Liver (tissue), 9 donors: ENCODE measurements around the gene LY6G6F. TPM values are rescaled to one million over a fixed set of nuclear protein-coding genes. Genes with fewer than 3 reads are reported as not detected.

ENCODE experiments used
- DNase-seq: peaks from one replicate; pipeline ENCODE4 v3.0.0-alpha.2; 2017; ENCODE audit warnings: low spot score
- H3K27ac ChIP-seq, 2 donors: one replicate each; pipeline ENCODE4 v1.7.0; 2013; ENCODE audit warnings: inconsistent platforms in 2 of 2, low read length in 2 of 2, control low read depth in 1 of 2, low read depth in 1 of 2, mild to moderate bottlenecking in 1 of 2
- H3K27me3 ChIP-seq, 4 donors: one replicate each; pipeline versions ENCODE4 v1.6.1 to v1.7.0; 2013; ENCODE audit warnings: low read length in 3 of 4, inconsistent platforms in 1 of 4, mild to moderate bottlenecking in 1 of 4, moderate library complexity in 1 of 4; ENCODE audit not compliant: control insufficient read depth in 4 of 4, insufficient read depth in 4 of 4
- H3K36me3 ChIP-seq, 4 donors: one replicate each; pipeline versions ENCODE4 v1.6.1 to v1.7.0; 2013; ENCODE audit warnings: low read length in 3 of 4, mild to moderate bottlenecking in 3 of 4, low read depth in 1 of 4, moderate library complexity in 1 of 4; ENCODE audit not compliant: control insufficient read depth in 4 of 4, insufficient read depth in 3 of 4
- H3K4me1 ChIP-seq, 4 donors: one replicate each; pipeline versions ENCODE4 v1.6.1 to v1.7.0; 2013; ENCODE audit warnings: low read length in 3 of 4, mild to moderate bottlenecking in 3 of 4, moderate library complexity in 1 of 4; ENCODE audit not compliant: control insufficient read depth in 4 of 4, insufficient read depth in 4 of 4
- H3K4me3 ChIP-seq, 3 donors: one replicate each; pipeline versions ENCODE4 v1.6.1 to v1.7.0; 2013; ENCODE audit warnings: low read length in 3 of 3, control low read depth in 1 of 3, low read depth in 1 of 3, mild to moderate bottlenecking in 1 of 3
- H3K9ac ChIP-seq, 2 donors: one replicate each; pipeline ENCODE4 v1.7.0; 2013; ENCODE audit warnings: low read length in 2 of 2, mild to moderate bottlenecking in 2 of 2, moderate library complexity in 2 of 2, control low read depth in 1 of 2, low read depth in 1 of 2
- H3K9me3 ChIP-seq, 4 donors: one replicate each; pipeline versions ENCODE4 v1.6.1 to v1.7.0; 2013; ENCODE audit warnings: low read length in 3 of 4; ENCODE audit not compliant: control insufficient read depth in 4 of 4
- EGR1 ChIP-seq, 2 donors: IDR thresholded peaks; 2 replicates each; pipeline ENCODE4 v1.6.1; 2016 to 2018; ENCODE audit warnings: antibody characterized with exemption in 2 of 2, low read depth in 2 of 2
- FOXA2 ChIP-seq: IDR thresholded peaks from 2 replicates; pipeline ENCODE4 v1.6.1; 2016; ENCODE audit warnings: antibody characterized with exemption
- GABPA ChIP-seq, 2 donors: IDR thresholded peaks in 1 of 2; conservative IDR thresholded peaks in 1 of 2; 2 replicates each; pipeline ENCODE4 v1.6.1; 2016; ENCODE audit warnings: antibody characterized with exemption in 2 of 2, mild to moderate bottlenecking in 1 of 2, moderate library complexity in 1 of 2
- HNF4A ChIP-seq, 2 donors: conservative IDR thresholded peaks; 2 replicates each; pipeline ENCODE4 v1.6.1; 2016; ENCODE audit warnings: antibody characterized with exemption in 2 of 2, mild to moderate bottlenecking in 2 of 2
- HNF4G ChIP-seq: IDR thresholded peaks from 2 replicates; pipeline ENCODE4 v1.6.1; 2016; ENCODE audit warnings: antibody characterized with exemption
- NR2F2 ChIP-seq: IDR thresholded peaks from 2 replicates; pipeline ENCODE4 v1.6.1; 2016; ENCODE audit warnings: antibody characterized with exemption
- RXRA ChIP-seq, 2 donors: IDR thresholded peaks; 2 replicates each; pipeline ENCODE4 v1.6.1; 2017 to 2018; ENCODE audit warnings: antibody characterized with exemption in 2 of 2, mild to moderate bottlenecking in 1 of 2
- SP1 ChIP-seq: IDR thresholded peaks from 2 replicates; pipeline ENCODE4 v1.6.1; 2018; ENCODE audit warnings: antibody characterized with exemption, mild to moderate bottlenecking
- TAF1 ChIP-seq: conservative IDR thresholded peaks from 2 replicates; pipeline ENCODE4 v1.6.1; 2016; ENCODE audit warnings: antibody characterized with exemption, mild to moderate bottlenecking
- YY1 ChIP-seq: IDR thresholded peaks from 2 replicates; pipeline ENCODE4 v1.6.1; 2016; ENCODE audit warnings: antibody characterized with exemption, mild to moderate bottlenecking
- WGBS: extraction: QIAGEN DNeasy Blood & Tissue Kit; methylation state at CpG from one replicate; pipeline ENCODE4 v1.1.7; 2013; 5-methylcytosine and 5-hydroxymethylcytosine counted together
- polyA plus RNA-seq, 2 donors: library from polyadenylated mRNA; stranded (reverse) in 1 of 2; unstranded in 1 of 2; fragments of 200-250 nt in 1 of 2; fragments of >200 nt in 1 of 2; fragmentation: Nextera tagmentation in 1 of 2; extraction: Ambion mirVana in 1 of 2; gene quantifications; one replicate each; pipeline versions ENCODE4 v1.2.1 to v1.2.3, GENCODE V29; 2013 to 2015
- total RNA-seq, 2 donors: library from RNA; depleted of rRNA; stranded (reverse); fragments of >200 nt; gene quantifications; one replicate each; pipeline ENCODE4 v1.2.3, GENCODE V29; 2014
- TF ChIP-seq, protein P1 (sequence below): IDR thresholded peaks from 2 replicates; pipeline ENCODE4 v1.6.1; 2016; ENCODE audit warnings: antibody characterized with exemption
- TF ChIP-seq, protein P2 (sequence below): IDR thresholded peaks from 2 replicates; pipeline ENCODE4 v1.6.1; 2016; ENCODE audit warnings: antibody characterized with exemption
- TF ChIP-seq, protein P3 (sequence below): IDR thresholded peaks from 2 replicates; pipeline ENCODE4 v1.6.1; 2016; ENCODE audit warnings: antibody characterized with exemption, mild to moderate bottlenecking
- donor health status: healthy.
- donor health status: healthy.
- donor health status: healthy.
- donor health status: healthy.
- donor health status: healthy.

Gene LY6G6F, protein sequence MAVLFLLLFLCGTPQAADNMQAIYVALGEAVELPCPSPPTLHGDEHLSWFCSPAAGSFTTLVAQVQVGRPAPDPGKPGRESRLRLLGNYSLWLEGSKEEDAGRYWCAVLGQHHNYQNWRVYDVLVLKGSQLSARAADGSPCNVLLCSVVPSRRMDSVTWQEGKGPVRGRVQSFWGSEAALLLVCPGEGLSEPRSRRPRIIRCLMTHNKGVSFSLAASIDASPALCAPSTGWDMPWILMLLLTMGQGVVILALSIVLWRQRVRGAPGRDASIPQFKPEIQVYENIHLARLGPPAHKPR
- total RNA-seq (1 to 10 TPM in 1 of 2 donors, under 1 TPM in 1; 0.08 to 3.2 TPM), polyA plus RNA-seq (not detected)

DNA sequence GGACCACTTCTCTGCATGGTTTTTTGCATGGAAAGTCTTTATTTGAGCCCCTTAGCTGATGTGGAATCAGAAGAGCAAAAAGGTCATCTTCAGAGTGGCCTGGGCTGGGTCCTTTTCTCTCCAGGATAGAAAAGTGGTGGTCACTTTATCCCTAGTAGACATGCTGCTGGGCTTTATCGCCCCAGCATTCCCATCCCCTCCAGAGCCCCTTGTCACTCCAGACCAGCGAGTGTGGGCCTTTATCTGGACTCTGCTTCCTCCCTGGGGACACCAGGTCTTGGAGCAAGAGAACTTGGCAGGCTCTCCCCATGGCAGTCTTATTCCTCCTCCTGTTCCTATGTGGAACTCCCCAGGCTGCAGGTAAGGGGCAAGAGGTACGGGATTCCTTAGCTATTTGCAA, at the start of gene LY6G6F:
Gene LY6G6F (plus strand): TSS at position 268 of the 400 bp plus-strand sequence. CDS start 41 bp downstream, at position 309.
- WGBS: 70% methylated on average over 3 of the region's 3 CpGs
- Histone ChIP-seq H3K27ac (no peak within 1 kb of the TSS), H3K9me3 (no peaks in the 10 kb centered on the region), H3K4me3 (no peak within 1 kb of the TSS), H3K36me3 (no peaks in the 10 kb centered on the region), H3K27me3 (no peaks in the 10 kb centered on the region), H3K4me1 (peaks cover 0 to 8% (median 6%) of the 10 kb centered on the region in 4 donors), H3K9ac (no peak within 1 kb of the TSS)
- no peak for DNase-seq
- TF ChIP-seq FOXA2: no peak
- no peak for TF ChIP-seq YY1
- TF ChIP-seq TAF1: no peak
- TF ChIP-seq, protein P1, sequence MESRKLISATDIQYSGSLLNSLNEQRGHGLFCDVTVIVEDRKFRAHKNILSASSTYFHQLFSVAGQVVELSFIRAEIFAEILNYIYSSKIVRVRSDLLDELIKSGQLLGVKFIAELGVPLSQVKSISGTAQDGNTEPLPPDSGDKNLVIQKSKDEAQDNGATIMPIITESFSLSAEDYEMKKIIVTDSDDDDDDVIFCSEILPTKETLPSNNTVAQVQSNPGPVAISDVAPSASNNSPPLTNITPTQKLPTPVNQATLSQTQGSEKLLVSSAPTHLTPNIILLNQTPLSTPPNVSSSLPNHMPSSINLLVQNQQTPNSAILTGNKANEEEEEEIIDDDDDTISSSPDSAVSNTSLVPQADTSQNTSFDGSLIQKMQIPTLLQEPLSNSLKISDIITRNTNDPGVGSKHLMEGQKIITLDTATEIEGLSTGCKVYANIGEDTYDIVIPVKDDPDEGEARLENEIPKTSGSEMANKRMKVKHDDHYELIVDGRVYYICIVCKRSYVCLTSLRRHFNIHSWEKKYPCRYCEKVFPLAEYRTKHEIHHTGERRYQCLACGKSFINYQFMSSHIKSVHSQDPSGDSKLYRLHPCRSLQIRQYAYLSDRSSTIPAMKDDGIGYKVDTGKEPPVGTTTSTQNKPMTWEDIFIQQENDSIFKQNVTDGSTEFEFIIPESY: no peak
- TF ChIP-seq, protein P2, sequence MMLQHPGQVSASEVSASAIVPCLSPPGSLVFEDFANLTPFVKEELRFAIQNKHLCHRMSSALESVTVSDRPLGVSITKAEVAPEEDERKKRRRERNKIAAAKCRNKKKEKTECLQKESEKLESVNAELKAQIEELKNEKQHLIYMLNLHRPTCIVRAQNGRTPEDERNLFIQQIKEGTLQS: no peak
- TF ChIP-seq EGR1 (IDR thresholded peaks at IDR 0.05; ENCODE audit: low read depth in 2 of 2): no peak

DNA sequence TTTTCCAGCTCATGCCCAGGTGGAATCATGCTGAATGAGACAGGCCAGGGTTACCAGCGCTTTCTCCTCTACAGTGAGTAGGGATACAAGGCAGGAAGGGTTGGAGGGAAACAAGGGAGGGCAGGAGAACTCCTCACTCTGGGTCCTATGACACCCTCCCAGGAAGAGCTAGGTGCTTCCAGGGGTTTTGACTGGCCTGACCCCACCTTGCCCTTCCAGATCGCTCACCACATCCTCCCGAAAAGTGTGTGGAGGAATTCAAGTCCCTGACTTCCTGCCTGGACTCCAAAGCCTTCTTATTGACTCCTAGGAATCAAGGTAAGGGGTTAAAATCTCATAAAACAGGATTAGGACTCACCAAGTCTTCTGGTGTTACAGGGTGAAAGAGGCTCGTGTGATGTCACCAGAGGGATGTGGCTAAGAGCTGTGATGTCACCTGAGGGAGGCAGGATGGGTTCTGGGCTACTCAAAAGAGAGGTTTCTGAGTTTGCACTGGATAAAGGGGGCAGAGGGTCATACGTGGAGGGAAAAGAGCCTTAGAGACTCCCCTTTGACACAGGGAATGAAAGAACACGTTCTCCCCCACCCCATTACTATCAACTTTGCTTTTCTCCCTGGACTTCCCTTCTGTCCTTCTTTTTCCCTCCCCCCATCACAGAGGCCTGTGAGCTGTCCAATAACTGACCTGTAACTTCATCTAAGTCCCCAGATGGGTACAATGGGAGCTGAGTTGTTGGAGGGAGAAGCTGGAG, 49.1 kb upstream of the LY6G6F start:
- Histone ChIP-seq H3K27ac (peak overlapping the region in 1 of 2 donors; percentile 45), H3K4me3 (no peak overlapping the region)

More for the DNA sequence above, 49.1 kb upstream of the LY6G6F start:
- Histone ChIP-seq H3K9me3 (no peaks in the 10 kb centered on the region), H3K4me1 (peaks cover 16 to 84% (median 64%) of the 10 kb centered on the region in 4 donors), H3K9ac (no peak overlapping the region), H3K36me3 (peaks cover 0 to 7% (median 5%) of the 10 kb centered on the region in 4 donors), H3K27me3 (no peaks in the 10 kb centered on the region)
- no peak for DNase-seq
- no peak for TF ChIP-seq FOXA2
- no peak for TF ChIP-seq SP1
- no peak for TF ChIP-seq NR2F2
- no peak for TF ChIP-seq HNF4A (conservative IDR thresholded peaks at IDR 0.05)
- no peak for TF ChIP-seq RXRA (IDR thresholded peaks at IDR 0.05)
- no peak for TF ChIP-seq GABPA (IDR thresholded peaks at IDR 0.05 in 1 of 2, conservative IDR thresholded peaks at IDR 0.05 in 1 of 2)
- TF ChIP-seq, protein P3, sequence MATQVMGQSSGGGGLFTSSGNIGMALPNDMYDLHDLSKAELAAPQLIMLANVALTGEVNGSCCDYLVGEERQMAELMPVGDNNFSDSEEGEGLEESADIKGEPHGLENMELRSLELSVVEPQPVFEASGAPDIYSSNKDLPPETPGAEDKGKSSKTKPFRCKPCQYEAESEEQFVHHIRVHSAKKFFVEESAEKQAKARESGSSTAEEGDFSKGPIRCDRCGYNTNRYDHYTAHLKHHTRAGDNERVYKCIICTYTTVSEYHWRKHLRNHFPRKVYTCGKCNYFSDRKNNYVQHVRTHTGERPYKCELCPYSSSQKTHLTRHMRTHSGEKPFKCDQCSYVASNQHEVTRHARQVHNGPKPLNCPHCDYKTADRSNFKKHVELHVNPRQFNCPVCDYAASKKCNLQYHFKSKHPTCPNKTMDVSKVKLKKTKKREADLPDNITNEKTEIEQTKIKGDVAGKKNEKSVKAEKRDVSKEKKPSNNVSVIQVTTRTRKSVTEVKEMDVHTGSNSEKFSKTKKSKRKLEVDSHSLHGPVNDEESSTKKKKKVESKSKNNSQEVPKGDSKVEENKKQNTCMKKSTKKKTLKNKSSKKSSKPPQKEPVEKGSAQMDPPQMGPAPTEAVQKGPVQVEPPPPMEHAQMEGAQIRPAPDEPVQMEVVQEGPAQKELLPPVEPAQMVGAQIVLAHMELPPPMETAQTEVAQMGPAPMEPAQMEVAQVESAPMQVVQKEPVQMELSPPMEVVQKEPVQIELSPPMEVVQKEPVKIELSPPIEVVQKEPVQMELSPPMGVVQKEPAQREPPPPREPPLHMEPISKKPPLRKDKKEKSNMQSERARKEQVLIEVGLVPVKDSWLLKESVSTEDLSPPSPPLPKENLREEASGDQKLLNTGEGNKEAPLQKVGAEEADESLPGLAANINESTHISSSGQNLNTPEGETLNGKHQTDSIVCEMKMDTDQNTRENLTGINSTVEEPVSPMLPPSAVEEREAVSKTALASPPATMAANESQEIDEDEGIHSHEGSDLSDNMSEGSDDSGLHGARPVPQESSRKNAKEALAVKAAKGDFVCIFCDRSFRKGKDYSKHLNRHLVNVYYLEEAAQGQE: no peak
- TF ChIP-seq HNF4G: no peak
- WGBS: 74% methylated on average over 6 of the region's 6 CpGs
